K562 (cell line): ENCODE measurements around the gene RPLP2. TPM values are rescaled to one million over a fixed set of nuclear protein-coding genes. Genes with fewer than 3 reads are reported as not detected.
A peak's percentile ranks its signal among the peaks of the same experiment; 100 is the strongest.

Source experiments
- ARID3A ChIP-seq: IDR thresholded peaks from 2 replicates; pipeline ENCODE4 v1.6.1; 2012; ENCODE audit warnings: low read depth, low read length, improper control_type of control experiment, borderline replicate concordance
- CREB1 ChIP-seq, 2 experiments: sonication (generic) in 1 of 2; formaldehyde crosslinking in 1 of 2; IDR thresholded peaks; 2 replicates each; pipeline versions ENCODE4 v1.6.1 to v1.8.0; 2012 to 2022; ENCODE audit warnings: inconsistent platforms in 1 of 2, mild to moderate bottlenecking in 1 of 2, missing genetic modification reagents in 1 of 2, moderate library complexity in 1 of 2
- ETV6 ChIP-seq, 3 experiments: fragments of 150-350 bp in 1 of 3; sonication (generic) in 1 of 3; formaldehyde crosslinking in 1 of 3; IDR thresholded peaks; 2 replicates each; pipeline versions ENCODE4 v1.6.1 to v1.8.0; 2014 to 2022; ENCODE audit warnings: borderline replicate concordance in 2 of 3, low read depth in 2 of 3, antibody characterized with exemption in 1 of 3, low read length in 1 of 3, mild to moderate bottlenecking in 1 of 3, missing genetic modification reagents in 1 of 3
- FIP1L1 ChIP-seq: fragments of 200-400 bp; formaldehyde crosslinking; IDR thresholded peaks from 2 replicates; pipeline ENCODE4 v1.6.1; 2018; ENCODE audit warnings: mild to moderate bottlenecking, low read depth, low read length; ENCODE audit not compliant: poor library complexity, severe bottlenecking
- HMG20B ChIP-seq: fragments of 250-450 bp; sonication (Bioruptor Pico); IDR thresholded peaks from 2 replicates; pipeline ENCODE4 v1.5.0; 2021; ENCODE audit warnings: mild to moderate bottlenecking
- JUNB ChIP-seq: fragments of 450-650 bp; formaldehyde crosslinking; conservative IDR thresholded peaks from 2 replicates; pipeline ENCODE4 v1.4.0; 2020; ENCODE audit warnings: mild to moderate bottlenecking
- MTF1 ChIP-seq: fragments of 250-450 bp; sonication (Bioruptor Pico); IDR thresholded peaks from 2 replicates; pipeline ENCODE4 v1.9.0; 2021; ENCODE audit warnings: moderate library complexity, mild to moderate bottlenecking, inconsistent platforms, borderline replicate concordance
- NFE2L1 ChIP-seq: fragments of 450-650 bp; IDR thresholded peaks from 2 replicates; pipeline ENCODE4 v1.6.1; 2016; ENCODE audit warnings: missing genetic modification characterization, low read depth, mild to moderate bottlenecking, missing compliant biosample characterization, moderate library complexity, borderline replicate concordance
- RBM17 ChIP-seq: fragments of 200-400 bp; formaldehyde crosslinking; IDR thresholded peaks from 2 replicates; pipeline ENCODE4 v1.6.1; 2017; ENCODE audit warnings: low read depth, mild to moderate bottlenecking, low read length, borderline replicate concordance
- SIX5 ChIP-seq, 2 experiments: IDR thresholded peaks; 2 replicates each; pipeline ENCODE4 v1.6.1; 2011; ENCODE audit warnings: low read length in 2 of 2, borderline replicate concordance in 1 of 2, low read depth in 1 of 2, mild to moderate bottlenecking in 1 of 2, moderate library complexity in 1 of 2; ENCODE audit not compliant: insufficient read depth in 1 of 2
- TRIM28 ChIP-seq: fragments of 450-650 bp; IDR thresholded peaks from 2 replicates; pipeline ENCODE4 v1.6.1; 2017
- ZBTB40 ChIP-seq, 2 experiments: fragments of 450-650 bp in 1 of 2; sonication (generic) in 1 of 2; formaldehyde crosslinking in 1 of 2; IDR thresholded peaks; 2 replicates each; pipeline versions ENCODE4 v1.7.1 to v1.9.0; 2016 to 2022; ENCODE audit warnings: inconsistent platforms in 1 of 2, mild to moderate bottlenecking in 1 of 2, missing genetic modification reagents in 1 of 2
- ZBTB8A ChIP-seq: fragments of 450-650 bp; IDR thresholded peaks from 2 replicates; pipeline ENCODE4 v1.6.1; 2018; ENCODE audit warnings: mild to moderate bottlenecking, moderate library complexity; ENCODE audit not compliant: partially characterized antibody
- ZNF133 ChIP-seq: fragments of 250-450 bp; sonication (Bioruptor Pico); IDR thresholded peaks from 2 replicates; pipeline ENCODE4 v1.4.0; 2020; ENCODE audit warnings: mild to moderate bottlenecking
- ZNF431 ChIP-seq: sonication (generic); formaldehyde crosslinking; IDR thresholded peaks from 2 replicates; pipeline ENCODE4 v1.8.0; 2022; ENCODE audit warnings: mild to moderate bottlenecking, missing genetic modification reagents
- polyA plus RNA-seq, 8 experiments: library from polyadenylated mRNA; depleted of rRNA in 4 of 8; stranded (reverse) in 5 of 8; unstranded in 3 of 8; fragments of >200 nt; fragmentation: Nextera tagmentation in 2 of 8; fragmentation: Illumina TruSeq in 1 of 8; extraction: Ambion mirVana in 2 of 8; extraction: Trizol in 1 of 8; gene quantifications; 2 replicates each; pipeline versions ENCODE4 v1.2.1 to v1.2.3, GENCODE V29; 2011 to 2014; ENCODE audit warnings: inconsistent platforms in 1 of 8, missing spikeins in 1 of 8
- total RNA-seq, 7 experiments: library from RNA; depleted of rRNA in 6 of 7; stranded (reverse); fragments of >200 nt in 6 of 7; fragmentation: Illumina TruSeq in 2 of 7; extraction: Trizol in 2 of 7; gene quantifications; 2 replicates each; pipeline versions ENCODE4 v1.2.1 to v1.2.3, GENCODE V29; 2011 to 2021; ENCODE audit warnings: low replicate concordance in 1 of 7

Gene RPLP2
- total and polyA plus RNA-seq, 9 of the 15 experiments (the other 6 are each of a cell fraction or from before 2014, with no cell fraction given), result 528 to 3,807 (median 1,633) TPM

GRCh38 chr11:809287-810039 lies at the start of gene RPLP2 (continued):
- TF ChIP-seq JUNB (CRISPR knock-in tag) (peak; percentile 36; the same call in 1 of the 2 replicates), FIP1L1 (no peak), CREB1 (IDR thresholded peaks at IDR 0.05) (peak; percentile 99), CREB1 (CRISPR knock-in tag; IDR thresholded peaks at IDR 0.05) (peak; percentile 99), ZBTB8A (no peak), HMG20B (CRISPR knock-in tag) (no peak), ETV6 (IDR thresholded peaks at IDR 0.05; ENCODE audit: borderline replicate concordance in 1 of 2, low read depth in 2 of 2, low read length in 1 of 2) (no peak), ETV6 (CRISPR knock-in tag; IDR thresholded peaks at IDR 0.05; ENCODE audit: borderline replicate concordance) (no peak), ZNF431 (CRISPR knock-in tag) (no peak; the same call in 1 of the 2 replicates), ZNF133 (CRISPR knock-in tag) (no peak), MTF1 (CRISPR knock-in tag) (no peak), TRIM28 (0 out of 2 replicates have a peak, but pooled peaks have one; percentile 20), RBM17 (no peak), NFE2L1 (tag) (no peak), ARID3A (no peak), ZBTB40 (IDR thresholded peaks at IDR 0.05) (peak; percentile 96), ZBTB40 (CRISPR knock-in tag; IDR thresholded peaks at IDR 0.05) (no peak), SIX5 (IDR thresholded peaks at IDR 0.05; ENCODE audit: borderline replicate concordance in 1 of 2, insufficient read depth in 1 of 2, low read depth in 1 of 2, low read length in 2 of 2) (peak; percentile 81 to 83)
